MG63 (cell line): ENCODE measurements around the gene LIMS4. TPM values are rescaled to one million over a fixed set of nuclear protein-coding genes. Genes with fewer than 3 reads are reported as not detected.
"Not testable (repeated sequence)": the region's sequence is repeated elsewhere in the genome, so short reads cannot be mapped to it uniquely, and the experiment has no call there.

ENCODE experiments used
- DNase-seq: peaks from one replicate; pipeline ENCODE4 v3.0.0-alpha.2; 2020
- H3K27me3 ChIP-seq: fragments of 250-450 bp; sonication (Bioruptor Pico); 2 replicates; pipeline ENCODE4 v1.5.1; 2020; ENCODE audit warnings: mild to moderate bottlenecking, moderate library complexity
- H3K36me3 ChIP-seq: fragments of 250-450 bp; sonication (Bioruptor Pico); 2 replicates; pipeline ENCODE4 v1.5.1; 2020; ENCODE audit warnings: mild to moderate bottlenecking, moderate library complexity
- H3K4me3 ChIP-seq: fragments of 250-450 bp; sonication (Bioruptor Pico); 2 replicates; pipeline ENCODE4 v1.5.1; 2020; ENCODE audit warnings: mild to moderate bottlenecking, moderate library complexity
- H3K9me3 ChIP-seq: fragments of 250-450 bp; sonication (Bioruptor Pico); 2 replicates; pipeline ENCODE4 v1.5.1; 2020; ENCODE audit warnings: mild to moderate bottlenecking, moderate library complexity
- total RNA-seq: library from RNA; depleted of rRNA; stranded (reverse); fragments of >200 nt; shearing (Covaris generic); gene quantifications from 2 replicates; pipeline ENCODE4 v1.2.3, GENCODE V29; 2014; ENCODE audit warnings: low replicate concordance; rRNA removed

The LIMS4 gene
- total RNA-seq, 1 experiment from 2014 or later, result 0.26 TPM

DNA sequence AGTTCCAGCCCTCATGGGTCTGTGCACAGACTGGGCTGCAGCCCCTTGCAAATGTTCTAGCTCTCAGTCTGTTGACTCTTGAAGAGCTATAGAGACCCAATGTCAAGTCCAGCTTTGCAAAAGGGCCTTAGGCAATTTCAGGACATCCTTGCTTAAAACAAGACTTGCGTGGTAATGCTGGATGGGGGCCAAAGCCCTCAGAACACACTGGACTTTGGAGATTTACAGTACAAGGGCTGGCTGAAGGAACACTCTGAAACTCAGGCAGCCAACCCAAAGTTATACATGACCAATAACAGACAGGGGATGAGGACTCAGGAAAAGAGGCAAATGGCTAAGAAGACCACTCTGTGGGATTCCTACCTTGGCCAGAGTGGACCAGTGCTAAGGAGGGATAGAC, 68.4 kb downstream of the LIMS4 start:
- not testable (repeated sequence) for DNase-seq, H3K27me3 ChIP-seq, H3K4me3 ChIP-seq, H3K36me3 ChIP-seq, H3K9me3 ChIP-seq

GRCh38 chr2:110401001-110401618, 71.5 kb downstream of the LIMS4 start:
- H3K4me3 ChIP-seq, DNase-seq, H3K27me3 ChIP-seq, H3K36me3 ChIP-seq, H3K9me3 ChIP-seq: not testable (repeated sequence)

DNA sequence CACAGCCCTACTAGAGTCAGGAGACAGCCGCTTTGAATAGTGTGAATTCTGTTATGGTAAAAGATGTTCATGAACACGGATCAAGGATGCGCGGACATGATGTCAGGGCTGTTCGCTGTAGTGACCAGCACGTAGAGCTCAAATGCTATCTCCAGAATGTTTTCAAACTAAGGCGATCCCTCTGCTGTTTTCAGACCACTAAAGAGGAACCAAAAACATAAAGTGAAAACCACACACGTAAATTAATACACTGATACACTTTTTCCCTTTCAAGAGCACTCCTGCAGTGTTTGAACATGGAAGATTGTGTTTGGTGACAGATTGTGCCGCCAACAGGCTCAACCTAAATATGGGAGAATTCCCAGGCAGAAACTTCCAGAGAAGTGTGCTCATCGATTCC, 73.2 kb downstream of the LIMS4 start:
- not testable (repeated sequence) for DNase-seq, H3K36me3 ChIP-seq, H3K9me3 ChIP-seq, H3K4me3 ChIP-seq, H3K27me3 ChIP-seq

DNA sequence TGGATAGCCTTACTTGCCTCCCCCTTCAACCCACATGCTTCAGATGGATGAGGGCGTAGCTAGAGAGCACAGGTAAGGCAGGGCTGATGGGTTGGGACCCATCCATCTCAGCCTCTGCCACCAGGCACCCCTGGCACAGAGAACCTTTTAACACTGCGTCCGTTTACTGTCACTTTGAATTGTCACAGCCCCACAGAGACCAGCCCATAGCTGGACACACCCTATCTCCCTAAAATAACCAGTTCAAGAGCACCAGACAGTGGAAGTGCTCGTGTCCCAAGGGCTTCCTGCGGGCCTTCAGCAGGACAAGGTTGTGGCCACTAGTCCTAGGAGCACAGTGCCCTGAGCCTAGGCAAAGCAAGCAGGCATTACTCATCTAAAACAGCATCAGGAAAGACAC, 76.6 kb downstream of the LIMS4 start:
- not testable (repeated sequence) for H3K27me3 ChIP-seq, DNase-seq, H3K9me3 ChIP-seq, H3K36me3 ChIP-seq, H3K4me3 ChIP-seq

Other genes starting within 250 kb of the LIMS4 start
- gene RGPD6, start 104.4 kb upstream of the LIMS4 start, total RNA-seq, result 6.4 and 13.5 TPM in 2 replicates
- gene BUB1, start 205.2 kb upstream of the LIMS4 start, total RNA-seq, result 54.3 and 87.3 TPM in 2 replicates